Uterus (tissue), 2 donors: Measurements from ENCODE around the gene ABCG2.

Experiments used
- POLR2A ChIP-seq, 2 donors: fragments of 450-650 bp; IDR thresholded peaks; one replicate each; pipeline ENCODE4 v1.6.1; 2016; ENCODE audit warnings: antibody characterized with exemption in 2 of 2, mild to moderate bottlenecking in 1 of 2, moderate library complexity in 1 of 2
- TF ChIP-seq, protein P1 (sequence below), 4 experiments: fragments of 200-600 bp in 2 of 4; fragments of 450-650 bp in 2 of 4; sonication (generic) in 2 of 4; IDR thresholded peaks; one replicate each; pipeline ENCODE4 v1.5.1; 2016 to 2019; ENCODE audit warnings: antibody characterized with exemption in 4 of 4, mild to moderate bottlenecking in 2 of 4, moderate library complexity in 1 of 4

DNA sequence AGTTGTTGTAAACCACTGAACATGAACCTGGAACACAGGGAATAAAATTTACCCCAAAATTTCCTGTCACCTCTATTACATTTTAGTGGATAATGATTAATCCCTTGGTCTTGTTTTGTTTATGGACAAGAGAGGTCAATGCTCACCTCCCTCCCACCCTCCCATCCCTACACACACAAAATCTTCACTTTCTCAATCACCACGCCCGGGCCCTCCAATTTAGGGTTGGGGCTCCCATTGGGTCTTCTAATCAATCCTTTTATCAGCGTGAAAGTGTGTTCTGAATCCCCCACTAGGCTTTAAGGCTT, 23.1 kb downstream of the ABCG2 start:
- no peak for TF ChIP-seq POLR2A (IDR thresholded peaks at IDR 0.05)
- TF ChIP-seq, protein P1, sequence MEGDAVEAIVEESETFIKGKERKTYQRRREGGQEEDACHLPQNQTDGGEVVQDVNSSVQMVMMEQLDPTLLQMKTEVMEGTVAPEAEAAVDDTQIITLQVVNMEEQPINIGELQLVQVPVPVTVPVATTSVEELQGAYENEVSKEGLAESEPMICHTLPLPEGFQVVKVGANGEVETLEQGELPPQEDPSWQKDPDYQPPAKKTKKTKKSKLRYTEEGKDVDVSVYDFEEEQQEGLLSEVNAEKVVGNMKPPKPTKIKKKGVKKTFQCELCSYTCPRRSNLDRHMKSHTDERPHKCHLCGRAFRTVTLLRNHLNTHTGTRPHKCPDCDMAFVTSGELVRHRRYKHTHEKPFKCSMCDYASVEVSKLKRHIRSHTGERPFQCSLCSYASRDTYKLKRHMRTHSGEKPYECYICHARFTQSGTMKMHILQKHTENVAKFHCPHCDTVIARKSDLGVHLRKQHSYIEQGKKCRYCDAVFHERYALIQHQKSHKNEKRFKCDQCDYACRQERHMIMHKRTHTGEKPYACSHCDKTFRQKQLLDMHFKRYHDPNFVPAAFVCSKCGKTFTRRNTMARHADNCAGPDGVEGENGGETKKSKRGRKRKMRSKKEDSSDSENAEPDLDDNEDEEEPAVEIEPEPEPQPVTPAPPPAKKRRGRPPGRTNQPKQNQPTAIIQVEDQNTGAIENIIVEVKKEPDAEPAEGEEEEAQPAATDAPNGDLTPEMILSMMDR (IDR thresholded peaks at IDR 0.05) = no peak
